ENCODE measurements around the gene HLA-DQA1. TPM values are rescaled to one million over a fixed set of nuclear protein-coding genes. Genes with fewer than 3 reads are reported as not detected.

HLA-DQA1 gene
- total and polyA plus RNA-seq, 10 of the 15 experiments (the other 5 are each of a cell fraction or from before 2014, with no cell fraction given): 289 to 1,769 (median 460) TPM

DNA sequence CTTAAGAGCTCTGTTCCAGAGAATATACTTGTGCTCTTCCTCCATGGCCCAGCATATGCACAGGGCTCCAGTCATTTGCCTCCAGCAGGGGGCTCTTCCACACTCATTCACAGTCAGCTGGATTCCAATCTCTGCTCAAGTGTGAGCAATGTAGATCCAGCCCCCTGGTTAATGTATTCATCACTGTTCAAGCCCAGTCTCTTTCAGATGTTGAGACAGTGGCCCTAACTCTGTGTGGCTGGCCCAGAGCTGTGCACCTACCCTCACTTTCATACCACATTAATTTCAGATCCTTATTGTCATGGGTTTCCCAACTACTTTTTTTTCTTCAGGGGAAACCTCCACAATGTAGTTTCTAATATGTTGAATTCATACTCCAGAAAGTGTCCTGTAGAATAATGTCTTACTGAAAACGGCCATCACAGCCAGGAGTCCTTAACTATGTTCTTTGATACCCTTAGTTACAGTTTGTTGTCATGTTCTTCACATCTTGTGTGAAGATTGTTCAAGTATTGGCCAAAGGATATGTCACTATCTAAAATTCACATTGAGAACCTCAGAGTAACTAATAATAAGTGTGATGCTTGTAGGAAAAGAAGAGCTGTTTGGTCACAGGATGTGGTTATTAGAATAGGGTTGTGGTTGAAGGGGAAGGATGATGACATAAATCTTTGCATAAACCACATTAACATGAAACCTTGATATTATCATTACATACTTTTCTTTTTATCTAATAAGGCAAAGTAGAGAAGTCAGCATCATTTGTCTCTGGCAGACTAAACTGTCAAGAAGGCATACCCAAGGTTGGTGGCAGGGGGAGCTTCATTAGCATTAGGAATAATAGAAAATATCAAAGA lies 14.4 kb upstream of the HLA-DQA1 start (continued):
- TF ChIP-seq, protein P1, sequence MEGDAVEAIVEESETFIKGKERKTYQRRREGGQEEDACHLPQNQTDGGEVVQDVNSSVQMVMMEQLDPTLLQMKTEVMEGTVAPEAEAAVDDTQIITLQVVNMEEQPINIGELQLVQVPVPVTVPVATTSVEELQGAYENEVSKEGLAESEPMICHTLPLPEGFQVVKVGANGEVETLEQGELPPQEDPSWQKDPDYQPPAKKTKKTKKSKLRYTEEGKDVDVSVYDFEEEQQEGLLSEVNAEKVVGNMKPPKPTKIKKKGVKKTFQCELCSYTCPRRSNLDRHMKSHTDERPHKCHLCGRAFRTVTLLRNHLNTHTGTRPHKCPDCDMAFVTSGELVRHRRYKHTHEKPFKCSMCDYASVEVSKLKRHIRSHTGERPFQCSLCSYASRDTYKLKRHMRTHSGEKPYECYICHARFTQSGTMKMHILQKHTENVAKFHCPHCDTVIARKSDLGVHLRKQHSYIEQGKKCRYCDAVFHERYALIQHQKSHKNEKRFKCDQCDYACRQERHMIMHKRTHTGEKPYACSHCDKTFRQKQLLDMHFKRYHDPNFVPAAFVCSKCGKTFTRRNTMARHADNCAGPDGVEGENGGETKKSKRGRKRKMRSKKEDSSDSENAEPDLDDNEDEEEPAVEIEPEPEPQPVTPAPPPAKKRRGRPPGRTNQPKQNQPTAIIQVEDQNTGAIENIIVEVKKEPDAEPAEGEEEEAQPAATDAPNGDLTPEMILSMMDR (IDR thresholded peaks at IDR 0.05 in 2 of 3, conservative IDR thresholded peaks at IDR 0.05 in 1 of 3; ENCODE audit: control insufficient read depth in 2 of 3, extremely low read depth in 1 of 3, insufficient read depth in 1 of 3, low read depth in 3 of 3, low read length in 3 of 3): peak; percentile 33 to 49 (median 48); a peak in 5 of 6 replicates
- TF ChIP-seq SPI1 (IDR thresholded peaks at IDR 0.05; ENCODE audit: borderline replicate concordance, insufficient read depth, low read depth, low read length) (peak; percentile 67), SP1 (IDR thresholded peaks at IDR 0.05; ENCODE audit: low read depth, low read length) (peak; percentile 38), POU2F2 (IDR thresholded peaks at IDR 0.05; ENCODE audit: borderline replicate concordance, low read depth, low read length) (peak; percentile 96), POLR2AphosphoS5 (IDR thresholded peaks at IDR 0.05; ENCODE audit: low read length) (peak; percentile 92), SMAD5 (IDR thresholded peaks at IDR 0.05; ENCODE audit: low read depth) (0 out of 2 replicates have a peak, but pooled peaks have one; percentile 21), IKZF2 (IDR thresholded peaks at IDR 0.05) (peak; percentile 81 to 87), MTA2 (IDR thresholded peaks at IDR 0.05; ENCODE audit: low read depth) (peak; percentile 90), MEF2B (IDR thresholded peaks at IDR 0.05; ENCODE audit: partially characterized antibody, poor library complexity, severe bottlenecking) (peak; percentile 90), GABPA (IDR thresholded peaks at IDR 0.05; ENCODE audit: low read depth) (peak; percentile 79), CHD2 (IDR thresholded peaks at IDR 0.05; ENCODE audit: borderline replicate concordance, low read depth, low read length) (0 out of 2 replicates have a peak, but pooled peaks have one; percentile 23), JUND (IDR thresholded peaks at IDR 0.05; ENCODE audit: low read depth, low read length) (no peak), POLR2A (IDR thresholded peaks at IDR 0.05; ENCODE audit: low read depth, low read length) (peak; percentile 72), GATAD2B (conservative IDR thresholded peaks at IDR 0.05; ENCODE audit: low read depth) (no peak), IRF4 (IDR thresholded peaks at IDR 0.05; ENCODE audit: low read depth, low read length) (0 out of 2 replicates have a peak, but pooled peaks have one; percentile 28), TCF12 (IDR thresholded peaks at IDR 0.05; ENCODE audit: low read depth, low read length) (0 out of 2 replicates have a peak, but pooled peaks have one; percentile 25)
- TF ChIP-seq, protein P2, sequence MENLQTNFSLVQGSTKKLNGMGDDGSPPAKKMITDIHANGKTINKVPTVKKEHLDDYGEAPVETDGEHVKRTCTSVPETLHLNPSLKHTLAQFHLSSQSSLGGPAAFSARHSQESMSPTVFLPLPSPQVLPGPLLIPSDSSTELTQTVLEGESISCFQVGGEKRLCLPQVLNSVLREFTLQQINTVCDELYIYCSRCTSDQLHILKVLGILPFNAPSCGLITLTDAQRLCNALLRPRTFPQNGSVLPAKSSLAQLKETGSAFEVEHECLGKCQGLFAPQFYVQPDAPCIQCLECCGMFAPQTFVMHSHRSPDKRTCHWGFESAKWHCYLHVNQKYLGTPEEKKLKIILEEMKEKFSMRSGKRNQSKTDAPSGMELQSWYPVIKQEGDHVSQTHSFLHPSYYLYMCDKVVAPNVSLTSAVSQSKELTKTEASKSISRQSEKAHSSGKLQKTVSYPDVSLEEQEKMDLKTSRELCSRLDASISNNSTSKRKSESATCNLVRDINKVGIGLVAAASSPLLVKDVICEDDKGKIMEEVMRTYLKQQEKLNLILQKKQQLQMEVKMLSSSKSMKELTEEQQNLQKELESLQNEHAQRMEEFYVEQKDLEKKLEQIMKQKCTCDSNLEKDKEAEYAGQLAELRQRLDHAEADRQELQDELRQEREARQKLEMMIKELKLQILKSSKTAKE (IDR thresholded peaks at IDR 0.05; ENCODE audit: low read depth, poor library complexity, severe bottlenecking): peak; percentile 78
- TF ChIP-seq, protein P3, sequence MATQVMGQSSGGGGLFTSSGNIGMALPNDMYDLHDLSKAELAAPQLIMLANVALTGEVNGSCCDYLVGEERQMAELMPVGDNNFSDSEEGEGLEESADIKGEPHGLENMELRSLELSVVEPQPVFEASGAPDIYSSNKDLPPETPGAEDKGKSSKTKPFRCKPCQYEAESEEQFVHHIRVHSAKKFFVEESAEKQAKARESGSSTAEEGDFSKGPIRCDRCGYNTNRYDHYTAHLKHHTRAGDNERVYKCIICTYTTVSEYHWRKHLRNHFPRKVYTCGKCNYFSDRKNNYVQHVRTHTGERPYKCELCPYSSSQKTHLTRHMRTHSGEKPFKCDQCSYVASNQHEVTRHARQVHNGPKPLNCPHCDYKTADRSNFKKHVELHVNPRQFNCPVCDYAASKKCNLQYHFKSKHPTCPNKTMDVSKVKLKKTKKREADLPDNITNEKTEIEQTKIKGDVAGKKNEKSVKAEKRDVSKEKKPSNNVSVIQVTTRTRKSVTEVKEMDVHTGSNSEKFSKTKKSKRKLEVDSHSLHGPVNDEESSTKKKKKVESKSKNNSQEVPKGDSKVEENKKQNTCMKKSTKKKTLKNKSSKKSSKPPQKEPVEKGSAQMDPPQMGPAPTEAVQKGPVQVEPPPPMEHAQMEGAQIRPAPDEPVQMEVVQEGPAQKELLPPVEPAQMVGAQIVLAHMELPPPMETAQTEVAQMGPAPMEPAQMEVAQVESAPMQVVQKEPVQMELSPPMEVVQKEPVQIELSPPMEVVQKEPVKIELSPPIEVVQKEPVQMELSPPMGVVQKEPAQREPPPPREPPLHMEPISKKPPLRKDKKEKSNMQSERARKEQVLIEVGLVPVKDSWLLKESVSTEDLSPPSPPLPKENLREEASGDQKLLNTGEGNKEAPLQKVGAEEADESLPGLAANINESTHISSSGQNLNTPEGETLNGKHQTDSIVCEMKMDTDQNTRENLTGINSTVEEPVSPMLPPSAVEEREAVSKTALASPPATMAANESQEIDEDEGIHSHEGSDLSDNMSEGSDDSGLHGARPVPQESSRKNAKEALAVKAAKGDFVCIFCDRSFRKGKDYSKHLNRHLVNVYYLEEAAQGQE (IDR thresholded peaks at IDR 0.05; ENCODE audit: low read depth, low read length): peak; percentile 6; the same call in 1 of the 2 replicates
- TF ChIP-seq, protein P4, sequence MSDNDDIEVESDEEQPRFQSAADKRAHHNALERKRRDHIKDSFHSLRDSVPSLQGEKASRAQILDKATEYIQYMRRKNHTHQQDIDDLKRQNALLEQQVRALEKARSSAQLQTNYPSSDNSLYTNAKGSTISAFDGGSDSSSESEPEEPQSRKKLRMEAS (IDR thresholded peaks at IDR 0.05; ENCODE audit: low read depth, low read length): no peak
- TF ChIP-seq, protein P5, sequence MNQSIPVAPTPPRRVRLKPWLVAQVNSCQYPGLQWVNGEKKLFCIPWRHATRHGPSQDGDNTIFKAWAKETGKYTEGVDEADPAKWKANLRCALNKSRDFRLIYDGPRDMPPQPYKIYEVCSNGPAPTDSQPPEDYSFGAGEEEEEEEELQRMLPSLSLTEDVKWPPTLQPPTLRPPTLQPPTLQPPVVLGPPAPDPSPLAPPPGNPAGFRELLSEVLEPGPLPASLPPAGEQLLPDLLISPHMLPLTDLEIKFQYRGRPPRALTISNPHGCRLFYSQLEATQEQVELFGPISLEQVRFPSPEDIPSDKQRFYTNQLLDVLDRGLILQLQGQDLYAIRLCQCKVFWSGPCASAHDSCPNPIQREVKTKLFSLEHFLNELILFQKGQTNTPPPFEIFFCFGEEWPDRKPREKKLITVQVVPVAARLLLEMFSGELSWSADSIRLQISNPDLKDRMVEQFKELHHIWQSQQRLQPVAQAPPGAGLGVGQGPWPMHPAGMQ (IDR thresholded peaks at IDR 0.05; ENCODE audit: borderline replicate concordance): no peak
